Measurements from ENCODE around the gene FICD. TPM values are rescaled to one million over a fixed set of nuclear protein-coding genes. Genes with fewer than 3 reads are reported as not detected.
"Not testable (repeated sequence)": the region's sequence is repeated elsewhere in the genome, so short reads cannot be mapped to it uniquely, and the experiment has no call there.

The FICD gene
- total RNA-seq, 2 experiments from 2014 or later, result 8.4 to 9.0 TPM

DNA sequence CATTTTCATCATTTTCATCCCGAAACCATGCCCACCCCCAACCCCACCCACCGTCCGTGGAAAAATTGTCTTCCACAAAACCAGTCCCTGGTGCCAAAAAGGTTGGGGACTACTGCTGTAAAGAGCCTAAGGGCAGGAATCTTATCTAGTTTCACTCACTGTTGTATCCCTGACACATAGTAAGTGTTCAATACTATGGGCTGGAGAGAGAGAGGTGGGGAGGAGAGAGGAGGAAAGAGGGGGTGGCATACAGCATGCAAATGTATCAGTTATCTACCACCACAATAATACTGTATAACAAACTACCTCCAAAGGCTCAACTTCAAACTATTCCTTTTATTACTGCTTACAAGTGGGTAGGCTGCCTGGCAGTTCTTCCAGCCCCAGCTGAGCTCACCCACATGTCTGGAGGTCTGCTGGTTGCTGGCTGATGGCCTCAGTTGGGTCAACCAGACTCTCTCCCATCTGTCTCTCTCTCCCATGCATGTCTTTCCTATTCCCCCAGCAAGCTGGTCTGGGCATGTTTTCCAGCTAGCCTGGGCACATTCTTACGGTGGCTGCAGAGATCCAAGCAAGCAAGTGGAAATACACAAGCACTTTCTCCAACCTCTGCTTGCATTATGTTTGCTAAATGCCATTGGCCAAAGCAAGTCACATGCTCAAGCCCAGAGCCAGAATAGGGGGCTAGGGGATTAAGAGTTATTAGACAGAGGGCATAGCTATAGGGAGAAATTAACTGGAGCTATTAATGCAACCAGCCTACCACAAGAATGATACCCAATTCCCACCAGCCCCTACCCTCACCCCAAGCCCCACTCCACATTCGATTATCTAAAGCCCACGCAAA is 31.6 kb upstream of the FICD start:
- intact Hi-C loops (cut with micrococcal nuclease; ENCODE audit: unreplicated experiment), result no loop called here
- CTCF ChIA-PET (ENCODE audit: unreplicated experiment), result no interaction called here

GRCh38 chr12:108484431-108484830 is 30.6 kb upstream of the FICD start:
- Histone ChIP-seq H4K20me1 (ENCODE audit: insufficient read depth, low read length) (no peaks in the 10 kb centered on the region), H3K4me1 (ENCODE audit: insufficient read depth, low read length, poor library complexity, severe bottlenecking) (no peaks in the 10 kb centered on the region), H2AFZ (ENCODE audit: low read length) (no peak overlapping the region), H3K4me2 (ENCODE audit: low read length) (no peak overlapping the region), H3K9me2 (ENCODE audit: insufficient read depth, low read length) (no peaks in the 10 kb centered on the region), H3K36me3 (ENCODE audit: insufficient read depth, low read length) (no peaks in the 10 kb centered on the region), H3K79me2 (ENCODE audit: insufficient read depth, low read depth, low read length) (no peaks in the 10 kb centered on the region), H3K9me3 (ENCODE audit: low read length) (peaks cover 6% of the 10 kb centered on the region; the same call in 1 of the 2 replicates), H3K27ac (ENCODE audit: low read depth, low read length, poor library complexity, severe bottlenecking) (no peak overlapping the region), H3K4me3 (ENCODE audit: low read depth, low read length, poor library complexity, severe bottlenecking) (no peak overlapping the region)
- no TSS peak for BruUV-seq (replicated peaks)
- intact Hi-C loops (cut with micrococcal nuclease; ENCODE audit: unreplicated experiment), result no loop called here
- DNase-seq (ENCODE audit: low spot score), result no peak
- POLR2A ChIA-PET, result interaction anchor here (0.6 kb wide), 1 partner anchor 789 kb away, joined by 4 read pairs; no protein-coding TSS in a partner anchor
- CTCF ChIA-PET (ENCODE audit: unreplicated experiment), result no interaction called here
- TF ChIP-seq, protein P1, sequence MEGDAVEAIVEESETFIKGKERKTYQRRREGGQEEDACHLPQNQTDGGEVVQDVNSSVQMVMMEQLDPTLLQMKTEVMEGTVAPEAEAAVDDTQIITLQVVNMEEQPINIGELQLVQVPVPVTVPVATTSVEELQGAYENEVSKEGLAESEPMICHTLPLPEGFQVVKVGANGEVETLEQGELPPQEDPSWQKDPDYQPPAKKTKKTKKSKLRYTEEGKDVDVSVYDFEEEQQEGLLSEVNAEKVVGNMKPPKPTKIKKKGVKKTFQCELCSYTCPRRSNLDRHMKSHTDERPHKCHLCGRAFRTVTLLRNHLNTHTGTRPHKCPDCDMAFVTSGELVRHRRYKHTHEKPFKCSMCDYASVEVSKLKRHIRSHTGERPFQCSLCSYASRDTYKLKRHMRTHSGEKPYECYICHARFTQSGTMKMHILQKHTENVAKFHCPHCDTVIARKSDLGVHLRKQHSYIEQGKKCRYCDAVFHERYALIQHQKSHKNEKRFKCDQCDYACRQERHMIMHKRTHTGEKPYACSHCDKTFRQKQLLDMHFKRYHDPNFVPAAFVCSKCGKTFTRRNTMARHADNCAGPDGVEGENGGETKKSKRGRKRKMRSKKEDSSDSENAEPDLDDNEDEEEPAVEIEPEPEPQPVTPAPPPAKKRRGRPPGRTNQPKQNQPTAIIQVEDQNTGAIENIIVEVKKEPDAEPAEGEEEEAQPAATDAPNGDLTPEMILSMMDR (conservative IDR thresholded peaks at IDR 0.05; ENCODE audit: low read length), result no peak
- no peak for TF ChIP-seq EZH2phosphoT487 (IDR thresholded peaks at IDR 0.05; ENCODE audit: borderline replicate concordance, low read depth, low read length)

More for the DNA sequence above, 31.6 kb upstream of the FICD start:
- Histone ChIP-seq H3K79me2 (ENCODE audit: insufficient read depth, low read depth, low read length) (no peaks in the 10 kb centered on the region), H3K27ac (ENCODE audit: low read depth, low read length, poor library complexity, severe bottlenecking) (no peak overlapping the region), H3K9me2 (ENCODE audit: insufficient read depth, low read length) (no peaks in the 10 kb centered on the region), H3K36me3 (ENCODE audit: insufficient read depth, low read length) (no peaks in the 10 kb centered on the region), H3K4me2 (ENCODE audit: low read length) (no peak overlapping the region), H3K4me1 (ENCODE audit: insufficient read depth, low read length, poor library complexity, severe bottlenecking) (no peaks in the 10 kb centered on the region), H2AFZ (ENCODE audit: low read length) (no peak overlapping the region), H4K20me1 (ENCODE audit: insufficient read depth, low read length) (no peaks in the 10 kb centered on the region), H3K4me3 (ENCODE audit: low read depth, low read length, poor library complexity, severe bottlenecking) (no peak overlapping the region), H3K9me3 (ENCODE audit: low read length) (peaks cover 6% of the 10 kb centered on the region; the same call in 1 of the 2 replicates)
- TF ChIP-seq, protein P1 (conservative IDR thresholded peaks at IDR 0.05; ENCODE audit: low read length), result no peak
- no peak for TF ChIP-seq EZH2phosphoT487 (IDR thresholded peaks at IDR 0.05; ENCODE audit: borderline replicate concordance, low read depth, low read length)
- POLR2A ChIA-PET, result no interaction called here
- no TSS peak for BruUV-seq (replicated peaks)
- DNase-seq (ENCODE audit: low spot score), result no peak

GRCh38 chr12:108484845-108485244 is 30.2 kb upstream of the FICD start:
- BruUV-seq (replicated peaks), result no TSS peak
- H3K4me2 ChIP-seq (ENCODE audit: low read length), result no peak overlapping the region
- H3K79me2 ChIP-seq (ENCODE audit: insufficient read depth, low read depth, low read length), result no peaks in the 10 kb centered on the region
- DNase-seq (ENCODE audit: low spot score), result no peak
- peaks cover 6% of the 10 kb centered on the region; the same call in 1 of the 2 replicates for H3K9me3 ChIP-seq (ENCODE audit: low read length)
- POLR2A ChIA-PET, result interaction anchor here (0.6 kb wide), 1 partner anchor 789 kb away, joined by 4 read pairs; no protein-coding TSS in a partner anchor
- H4K20me1 ChIP-seq (ENCODE audit: insufficient read depth, low read length), result no peaks in the 10 kb centered on the region
- H3K4me3 ChIP-seq (ENCODE audit: low read depth, low read length, poor library complexity, severe bottlenecking), result no peak overlapping the region
- no peaks in the 10 kb centered on the region for H3K4me1 ChIP-seq (ENCODE audit: insufficient read depth, low read length, poor library complexity, severe bottlenecking)
- H3K27ac ChIP-seq (ENCODE audit: low read depth, low read length, poor library complexity, severe bottlenecking), result no peak overlapping the region
- intact Hi-C loops (cut with micrococcal nuclease; ENCODE audit: unreplicated experiment), result no loop called here
- no peaks in the 10 kb centered on the region for H3K9me2 ChIP-seq (ENCODE audit: insufficient read depth, low read length)
- H3K36me3 ChIP-seq (ENCODE audit: insufficient read depth, low read length), result no peaks in the 10 kb centered on the region
- TF ChIP-seq, protein P1 (conservative IDR thresholded peaks at IDR 0.05; ENCODE audit: low read length), result no peak
- TF ChIP-seq EZH2phosphoT487 (IDR thresholded peaks at IDR 0.05; ENCODE audit: borderline replicate concordance, low read depth, low read length), result no peak
- no peak overlapping the region for H2AFZ ChIP-seq (ENCODE audit: low read length)
- CTCF ChIA-PET (ENCODE audit: unreplicated experiment), result no interaction called here

GRCh38 chr12:108485371-108485770 is 29.7 kb upstream of the FICD start:
- H3K9me3 ChIP-seq (ENCODE audit: low read length); H2AFZ ChIP-seq (ENCODE audit: low read length); DNase-seq (ENCODE audit: low spot score); H3K36me3 ChIP-seq (ENCODE audit: insufficient read depth, low read length); H4K20me1 ChIP-seq (ENCODE audit: insufficient read depth, low read length); CTCF ChIA-PET (ENCODE audit: unreplicated experiment); H3K27ac ChIP-seq (ENCODE audit: low read depth, low read length, poor library complexity, severe bottlenecking); H3K9me2 ChIP-seq (ENCODE audit: insufficient read depth, low read length); H3K4me3 ChIP-seq (ENCODE audit: low read depth, low read length, poor library complexity, severe bottlenecking); H3K79me2 ChIP-seq (ENCODE audit: insufficient read depth, low read depth, low read length); BruUV-seq (replicated peaks); POLR2A ChIA-PET; intact Hi-C loops (cut with micrococcal nuclease; ENCODE audit: unreplicated experiment); H3K4me2 ChIP-seq (ENCODE audit: low read length); H3K4me1 ChIP-seq (ENCODE audit: insufficient read depth, low read length, poor library complexity, severe bottlenecking): not testable (repeated sequence)
